ENCODE measurements around the gene CCDC192. TPM values are rescaled to one million over a fixed set of nuclear protein-coding genes. Genes with fewer than 3 reads are reported as not detected.

The CCDC192 gene
- total and polyA plus RNA-seq, 2 donors, result 0.41 TPM; not detected in 1

DNA sequence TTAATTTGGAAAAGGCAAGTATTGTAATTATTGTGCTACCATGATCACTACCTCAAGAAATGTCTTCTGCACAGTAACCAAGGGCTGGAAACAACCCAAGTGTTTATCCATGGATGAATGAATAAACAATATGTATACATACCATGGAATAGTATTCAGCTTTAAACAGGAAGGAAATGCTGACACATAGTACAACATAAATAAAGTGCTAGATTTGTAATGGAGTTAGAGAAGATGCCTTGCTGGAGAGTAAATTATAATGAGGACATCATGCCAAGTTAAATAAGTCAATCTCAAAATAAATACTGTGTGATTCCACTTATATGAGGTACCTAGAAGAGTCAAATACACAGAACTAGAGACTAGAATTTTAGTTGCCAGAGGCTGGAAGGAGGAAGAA is 160.0 kb downstream of the CCDC192 start:
- H3K27ac ChIP-seq (ENCODE audit: low read depth), result no peak overlapping the region
- H3K4me3 ChIP-seq (ENCODE audit: low read depth, low read length), result no peak overlapping the region
- H3K36me3 ChIP-seq (ENCODE audit: insufficient read depth), result no peaks in the 10 kb centered on the region
- H3K4me1 ChIP-seq (ENCODE audit: insufficient read depth), result no peaks in the 10 kb centered on the region
- no peak for DNase-seq (ENCODE audit: extremely low spot score)

DNA sequence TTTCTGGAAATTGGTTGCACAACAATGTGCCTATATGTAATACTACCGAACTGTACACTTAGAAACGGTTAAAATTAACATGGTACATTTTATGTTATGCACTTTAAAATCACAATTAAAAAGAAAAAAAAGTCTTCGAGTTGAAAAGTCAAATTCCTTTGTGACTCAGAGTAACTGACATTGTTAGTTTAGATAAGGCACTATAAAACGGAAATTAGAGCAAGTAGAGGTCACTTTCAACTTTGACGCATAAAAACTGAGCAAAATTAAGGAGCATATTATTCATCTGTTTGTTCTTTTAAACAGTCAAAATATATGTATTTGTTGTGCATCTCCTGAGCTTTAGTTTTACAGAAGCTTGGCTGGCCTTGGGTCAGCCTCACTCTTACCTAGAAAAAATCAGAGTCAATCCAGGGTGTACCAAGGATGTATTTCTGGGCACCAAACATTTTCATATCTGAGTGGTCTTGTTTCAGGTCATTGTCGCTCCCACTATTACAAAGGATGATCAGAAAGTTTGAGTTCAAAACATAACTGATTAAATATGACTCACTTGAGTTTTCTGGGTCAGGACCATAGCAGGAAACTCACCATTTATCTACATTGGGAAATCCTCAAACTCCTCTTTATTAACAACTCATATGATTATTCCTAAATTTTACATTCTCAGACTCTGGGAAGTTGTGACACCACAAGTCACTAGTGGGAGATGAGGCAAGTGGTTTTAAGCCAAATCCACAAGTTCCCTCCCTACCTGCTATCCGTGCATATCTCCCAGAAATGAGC is 160.6 kb downstream of the CCDC192 start:
- Histone ChIP-seq H3K4me1 (ENCODE audit: insufficient read depth) (no peaks in the 10 kb centered on the region), H3K27ac (ENCODE audit: low read depth) (no peak overlapping the region), H3K4me3 (ENCODE audit: low read depth, low read length) (no peak overlapping the region), H3K36me3 (ENCODE audit: insufficient read depth) (no peaks in the 10 kb centered on the region)
- WGBS, result 79% methylated on average over 7 of the region's 7 CpGs
- DNase-seq (ENCODE audit: extremely low spot score), result no peak

DNA sequence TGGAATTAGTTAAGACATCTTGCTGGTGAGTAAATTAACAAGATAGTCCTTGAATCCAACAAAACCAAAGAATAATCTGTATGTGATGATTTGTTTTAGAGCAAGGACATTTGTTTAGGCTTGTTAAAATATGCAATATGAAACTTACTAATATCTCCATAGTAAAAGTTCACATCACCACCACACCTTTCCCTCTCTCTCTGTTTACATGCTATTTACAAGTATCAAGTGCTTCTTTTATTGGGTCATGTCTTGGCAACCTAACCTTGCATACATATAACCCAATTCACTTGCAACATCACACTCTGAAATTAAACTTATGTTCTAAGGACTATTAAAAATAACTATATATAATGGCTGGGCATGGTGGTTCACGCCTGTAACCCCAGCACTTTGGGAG is 161.3 kb downstream of the CCDC192 start:
- no peak overlapping the region for H3K4me3 ChIP-seq (ENCODE audit: low read depth, low read length)
- H3K4me1 ChIP-seq (ENCODE audit: insufficient read depth), result no peaks in the 10 kb centered on the region
- 92% methylated on average over 1 of the region's 1 CpG for WGBS
- no peaks in the 10 kb centered on the region for H3K36me3 ChIP-seq (ENCODE audit: insufficient read depth)
- no peak for DNase-seq (ENCODE audit: extremely low spot score)
- H3K27ac ChIP-seq (ENCODE audit: low read depth), result no peak overlapping the region

DNA sequence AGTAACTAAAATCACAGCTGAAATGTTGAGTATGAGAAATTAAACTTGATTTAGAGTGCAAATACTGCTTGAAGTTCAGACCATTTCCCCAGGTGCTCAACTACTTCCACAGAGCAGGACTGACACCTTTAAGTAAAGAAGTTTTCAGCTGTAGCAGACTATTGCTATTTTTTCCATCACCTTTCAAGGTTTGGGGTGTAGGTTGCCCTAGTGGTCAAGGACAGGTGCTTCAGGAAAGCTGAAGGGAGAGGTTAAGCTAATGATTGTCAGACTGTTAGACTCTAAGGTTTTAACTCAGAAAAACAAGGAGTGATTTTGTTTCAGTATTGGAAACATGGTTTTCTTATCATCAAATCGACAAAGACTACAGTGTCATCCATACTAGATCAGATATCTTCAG is 162.1 kb downstream of the CCDC192 start:
- Histone ChIP-seq H3K36me3 (ENCODE audit: insufficient read depth) (no peaks in the 10 kb centered on the region), H3K4me3 (ENCODE audit: low read depth, low read length) (no peak overlapping the region), H3K4me1 (ENCODE audit: insufficient read depth) (no peaks in the 10 kb centered on the region), H3K27ac (ENCODE audit: low read depth) (no peak overlapping the region)
- WGBS, result 86% methylated on average over 1 of the region's 1 CpG
- no peak for DNase-seq (ENCODE audit: extremely low spot score)

DNA sequence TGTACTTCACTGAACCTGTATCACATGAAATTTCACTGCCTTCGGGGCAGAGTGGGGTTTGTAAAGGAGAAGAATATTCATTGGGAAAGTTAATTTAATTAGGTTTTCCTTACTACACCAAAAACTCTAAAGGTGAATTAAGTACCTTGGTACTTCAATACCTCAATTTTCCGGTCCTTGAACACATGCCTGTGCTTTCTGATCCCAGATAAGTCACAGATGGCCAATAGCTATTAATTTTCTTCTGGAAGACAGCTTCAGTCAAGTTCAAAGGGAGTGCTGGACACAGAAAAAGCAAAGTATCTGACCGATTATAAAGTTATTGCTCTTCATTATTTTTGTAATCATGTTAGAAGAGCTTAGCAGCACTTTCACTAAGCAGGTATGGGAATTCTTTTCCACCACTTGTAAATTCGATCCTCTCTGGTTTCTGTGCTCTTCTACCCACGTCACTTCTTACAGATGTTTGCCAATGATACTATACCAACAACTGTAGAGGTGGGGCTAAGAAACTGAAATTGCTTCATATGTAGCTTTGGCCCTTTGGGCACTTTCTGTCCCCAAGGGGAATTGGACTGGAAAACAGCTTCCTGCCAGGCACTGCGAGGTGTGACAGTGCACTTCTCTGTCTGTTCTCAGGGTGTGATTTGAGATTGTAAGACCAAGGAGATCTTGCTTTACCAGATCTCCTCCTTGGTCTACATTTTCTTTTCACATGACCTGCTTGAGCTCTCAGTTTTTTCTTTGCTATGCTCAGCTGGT is 164.0 kb downstream of the CCDC192 start:
- no peaks in the 10 kb centered on the region for H3K4me1 ChIP-seq (ENCODE audit: insufficient read depth)
- WGBS, result 79% methylated on average over 6 of the region's 6 CpGs
- H3K36me3 ChIP-seq (ENCODE audit: insufficient read depth), result no peaks in the 10 kb centered on the region
- no peak overlapping the region for H3K27ac ChIP-seq (ENCODE audit: low read depth)
- DNase-seq (ENCODE audit: extremely low spot score), result no peak
- H3K4me3 ChIP-seq (ENCODE audit: low read depth, low read length), result no peak overlapping the region

DNA sequence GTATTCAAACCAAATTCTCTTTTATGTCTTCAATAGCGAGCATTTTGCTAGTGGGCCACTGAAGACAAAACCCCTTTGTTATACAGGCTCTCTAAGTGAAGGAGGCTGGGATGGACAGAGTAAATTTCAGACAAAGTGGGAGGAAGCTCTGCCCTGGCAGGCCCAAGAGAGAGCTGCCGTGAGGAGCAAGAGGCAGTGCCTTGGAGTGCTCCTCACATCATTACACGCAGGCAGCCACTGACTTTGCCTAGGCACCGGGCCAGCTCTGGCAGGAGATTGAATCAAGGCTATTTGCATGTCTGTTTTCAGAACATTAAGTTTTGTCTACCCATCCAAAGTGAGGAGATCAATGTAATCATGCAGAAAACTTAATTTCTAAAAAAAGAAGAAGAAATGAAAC is 167.7 kb downstream of the CCDC192 start:
- WGBS, result 42% methylated on average over 4 of the region's 4 CpGs
- Histone ChIP-seq H3K4me3 (ENCODE audit: low read depth, low read length) (no peak overlapping the region), H3K4me1 (ENCODE audit: insufficient read depth) (no peaks in the 10 kb centered on the region), H3K27ac (ENCODE audit: low read depth) (no peak overlapping the region), H3K36me3 (ENCODE audit: insufficient read depth) (no peaks in the 10 kb centered on the region)
- no peak for DNase-seq (ENCODE audit: extremely low spot score)

DNA sequence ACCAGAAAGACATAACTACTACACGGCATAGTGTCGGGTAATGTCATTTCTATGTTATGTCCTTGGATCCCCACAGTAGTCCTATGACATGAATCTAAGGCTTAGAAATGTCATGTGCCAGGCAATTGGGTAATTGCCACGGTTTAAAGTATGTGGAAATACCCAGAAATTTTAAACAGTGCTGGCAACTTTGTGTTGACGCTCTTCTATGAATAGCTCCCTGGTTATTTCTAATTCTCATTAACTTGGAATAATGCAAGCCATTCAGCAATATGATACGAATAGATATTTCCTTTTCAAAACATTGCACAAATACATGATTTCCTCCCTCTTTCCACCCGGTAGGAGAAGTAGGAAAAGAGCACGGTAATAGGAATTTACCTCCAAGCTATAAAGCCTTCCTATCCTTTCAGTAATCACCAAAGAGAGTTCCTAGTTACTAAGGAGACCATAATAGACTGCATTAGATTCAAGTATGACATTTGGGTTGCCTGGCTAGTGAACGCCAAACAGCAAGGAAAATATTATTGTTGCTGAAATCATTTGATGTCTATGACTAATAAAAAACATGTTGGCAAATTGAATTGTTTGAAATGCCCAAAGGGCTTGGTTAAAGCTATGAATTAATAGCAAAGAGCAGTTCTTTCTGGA is 168.4 kb downstream of the CCDC192 start:
- H3K27ac ChIP-seq (ENCODE audit: low read depth), result no peak overlapping the region
- no peaks in the 10 kb centered on the region for H3K4me1 ChIP-seq (ENCODE audit: insufficient read depth)
- H3K36me3 ChIP-seq (ENCODE audit: insufficient read depth), result no peaks in the 10 kb centered on the region
- no peak overlapping the region for H3K4me3 ChIP-seq (ENCODE audit: low read depth, low read length)
- WGBS, result 70% methylated on average over 8 of the region's 8 CpGs
- no peak for DNase-seq (ENCODE audit: extremely low spot score)

DNA sequence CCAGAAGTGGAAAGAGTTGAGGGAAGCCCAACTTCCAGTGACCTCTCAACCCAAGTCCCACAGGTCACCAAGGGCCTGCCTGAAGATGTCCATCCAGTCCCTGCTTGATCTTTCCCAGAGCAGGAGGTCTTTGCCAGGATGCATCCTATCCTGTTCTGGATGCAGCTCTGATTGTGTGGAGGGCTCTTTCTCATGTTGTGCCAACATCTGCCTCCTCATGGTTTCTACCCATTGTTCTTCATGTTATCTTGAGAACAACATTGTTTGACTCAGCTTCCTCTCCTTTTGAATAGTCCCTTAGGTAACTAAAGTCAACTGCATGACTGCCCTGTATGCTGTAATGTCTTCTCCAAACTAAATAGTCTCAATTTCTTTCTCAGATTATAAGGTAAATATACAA is 169.3 kb downstream of the CCDC192 start:
- no peaks in the 10 kb centered on the region for H3K4me1 ChIP-seq (ENCODE audit: insufficient read depth)
- H3K36me3 ChIP-seq (ENCODE audit: insufficient read depth), result no peaks in the 10 kb centered on the region
- no peak overlapping the region for H3K27ac ChIP-seq (ENCODE audit: low read depth)
- no peak overlapping the region for H3K4me3 ChIP-seq (ENCODE audit: low read depth, low read length)
- no peak for DNase-seq (ENCODE audit: extremely low spot score)

DNA sequence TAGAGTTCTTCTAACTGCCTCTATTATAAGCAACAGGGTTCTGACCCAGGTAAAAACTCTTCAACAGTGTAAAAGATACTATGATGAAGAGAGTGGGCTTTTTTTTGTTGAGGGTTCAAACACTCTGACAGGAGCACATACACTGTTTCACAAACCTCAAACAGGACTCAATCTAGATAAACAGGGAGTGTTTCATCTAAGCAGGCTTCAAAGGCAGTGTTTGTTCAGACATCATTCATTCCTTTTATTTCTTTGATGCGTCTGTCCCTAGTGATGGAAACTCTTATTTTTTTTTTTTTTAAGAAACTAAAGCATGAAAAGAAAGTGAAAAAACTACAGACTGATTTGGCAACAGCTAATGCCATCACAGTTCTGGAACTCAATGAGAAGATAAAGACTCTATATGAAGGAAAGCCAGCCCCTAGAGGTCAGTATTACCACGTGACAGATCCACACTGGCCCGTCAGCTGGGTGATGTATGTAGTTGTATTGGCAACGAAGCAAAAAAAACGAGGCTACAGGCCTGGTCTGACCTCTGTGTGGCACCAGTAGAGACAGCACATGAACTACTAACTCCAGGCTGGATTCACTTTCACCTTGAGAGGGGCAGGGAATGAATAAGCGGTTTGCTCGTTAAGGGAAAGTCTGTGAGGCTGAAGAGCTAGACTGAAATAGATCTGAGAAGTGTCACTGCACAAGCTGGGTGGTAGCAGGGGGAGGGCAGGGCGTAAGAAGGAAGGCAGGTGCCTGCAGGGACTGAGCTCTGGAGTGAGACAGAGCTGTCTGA is 172.2 kb downstream of the CCDC192 start:
- 25% methylated on average over 8 of the region's 8 CpGs for WGBS
- no peaks in the 10 kb centered on the region for H3K4me1 ChIP-seq (ENCODE audit: insufficient read depth)
- no peak for DNase-seq (ENCODE audit: extremely low spot score)
- no peak overlapping the region for H3K4me3 ChIP-seq (ENCODE audit: low read depth, low read length)
- H3K27ac ChIP-seq (ENCODE audit: low read depth), result no peak overlapping the region
- no peaks in the 10 kb centered on the region for H3K36me3 ChIP-seq (ENCODE audit: insufficient read depth)

DNA sequence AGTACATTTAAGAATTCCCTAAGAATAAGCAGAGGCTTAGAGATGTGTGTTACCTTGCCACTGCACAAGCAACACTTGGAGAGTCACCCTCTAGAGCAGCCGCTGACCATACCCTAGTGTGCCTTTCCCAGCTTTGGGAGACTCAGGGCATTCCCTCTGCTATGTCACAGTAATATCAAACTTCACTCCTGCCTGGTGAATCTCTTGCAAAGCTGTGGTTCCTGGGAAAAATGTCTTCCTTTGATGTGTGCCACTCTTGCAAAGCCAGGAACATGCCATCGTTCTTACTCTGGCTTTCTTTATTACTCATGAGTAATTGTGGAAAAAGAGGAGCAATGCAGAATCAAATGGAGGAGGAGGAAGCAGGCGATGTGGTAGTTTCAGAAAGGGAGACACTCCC is 173.2 kb downstream of the CCDC192 start:
- no peaks in the 10 kb centered on the region for H3K36me3 ChIP-seq (ENCODE audit: insufficient read depth)
- WGBS, result 89% methylated on average over 3 of the region's 3 CpGs
- no peak for DNase-seq (ENCODE audit: extremely low spot score)
- no peak overlapping the region for H3K27ac ChIP-seq (ENCODE audit: low read depth)
- no peak overlapping the region for H3K4me3 ChIP-seq (ENCODE audit: low read depth, low read length)
- no peaks in the 10 kb centered on the region for H3K4me1 ChIP-seq (ENCODE audit: insufficient read depth)

DNA sequence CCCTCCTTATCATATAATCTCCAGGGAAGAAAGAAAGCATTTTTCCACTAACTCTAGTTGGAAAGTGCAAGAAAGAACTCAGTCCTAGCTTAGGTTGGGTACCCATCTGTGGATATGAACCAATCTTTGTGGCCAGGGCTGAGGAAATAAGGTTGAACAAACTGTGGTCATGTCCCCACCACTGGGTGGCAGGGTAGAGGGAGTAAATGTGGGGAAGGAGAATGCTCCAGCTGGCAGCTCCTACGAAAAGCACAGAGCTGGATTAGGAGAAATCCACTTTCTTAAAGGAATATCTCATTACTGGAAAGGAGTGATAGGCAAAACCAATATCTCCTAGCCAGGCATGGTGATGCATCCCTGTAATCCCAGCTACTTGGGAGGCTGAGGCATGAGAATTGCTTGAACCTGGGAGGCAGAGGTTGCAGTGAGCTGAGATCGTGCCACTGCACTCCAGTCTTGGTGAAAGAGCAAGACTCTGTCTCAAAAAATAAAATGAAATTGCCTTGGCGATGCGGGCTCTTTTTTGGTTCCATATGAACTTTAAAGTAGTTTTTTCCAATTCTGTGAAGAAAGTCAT is 175.1 kb downstream of the CCDC192 start:
- 77% methylated on average over 4 of the region's 4 CpGs for WGBS
- H3K4me1 ChIP-seq (ENCODE audit: insufficient read depth), result no peaks in the 10 kb centered on the region

DNA sequence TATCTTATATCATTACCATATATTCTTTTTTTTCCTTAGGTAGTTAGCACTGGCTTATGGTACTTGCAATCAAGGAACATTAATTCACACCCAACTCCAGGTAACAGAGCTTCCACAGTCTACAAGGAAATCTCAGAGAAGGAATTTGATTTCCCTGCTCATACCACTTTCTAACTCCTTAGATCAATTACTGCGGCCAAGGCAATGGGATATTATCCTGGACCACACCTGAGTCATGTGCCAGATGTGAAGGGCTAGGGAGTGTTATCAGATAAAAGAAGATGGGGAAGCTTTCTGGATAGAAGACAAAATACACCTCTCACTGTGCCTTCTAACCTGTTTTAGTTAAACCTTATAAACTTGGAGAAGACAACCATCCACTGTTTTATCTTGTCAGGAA is 181.2 kb downstream of the CCDC192 start:
- H3K4me1 ChIP-seq (ENCODE audit: insufficient read depth), result no peaks in the 10 kb centered on the region
- no peak overlapping the region for H3K27ac ChIP-seq (ENCODE audit: low read depth)
- 93% methylated on average over 1 of the region's 1 CpG for WGBS
- no peak overlapping the region for H3K4me3 ChIP-seq (ENCODE audit: low read depth, low read length)
- DNase-seq (ENCODE audit: extremely low spot score), result no peak
- no peaks in the 10 kb centered on the region for H3K36me3 ChIP-seq (ENCODE audit: insufficient read depth)

More for the DNA sequence above, 175.1 kb downstream of the CCDC192 start:
- no peak for DNase-seq (ENCODE audit: extremely low spot score)
- Histone ChIP-seq H3K36me3 (ENCODE audit: insufficient read depth) (no peaks in the 10 kb centered on the region), H3K4me3 (ENCODE audit: low read depth, low read length) (no peak overlapping the region), H3K27ac (ENCODE audit: low read depth) (no peak overlapping the region)

DNA sequence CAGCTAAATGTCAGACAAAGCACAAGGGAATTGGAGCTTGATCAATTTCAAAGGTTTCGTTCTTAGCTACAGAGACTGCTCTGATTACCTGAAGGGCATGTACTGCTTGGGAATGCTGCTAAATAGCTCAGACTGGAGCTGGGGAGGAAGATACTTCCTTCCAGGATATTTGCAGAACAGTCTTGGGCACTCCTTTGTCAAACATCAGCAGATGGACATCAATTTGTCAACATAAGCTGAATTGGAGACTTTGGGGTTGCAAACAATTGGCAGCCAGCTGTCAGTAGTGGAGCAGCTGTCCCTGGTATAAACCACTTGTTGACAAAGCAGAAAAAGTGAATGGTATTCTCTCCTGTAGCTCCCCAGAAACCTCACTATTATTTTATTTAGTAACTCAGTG is 182.0 kb downstream of the CCDC192 start:
- Histone ChIP-seq H3K4me1 (ENCODE audit: insufficient read depth) (no peaks in the 10 kb centered on the region), H3K4me3 (ENCODE audit: low read depth, low read length) (no peak overlapping the region), H3K36me3 (ENCODE audit: insufficient read depth) (no peaks in the 10 kb centered on the region), H3K27ac (ENCODE audit: low read depth) (no peak overlapping the region)
- WGBS, result 81% methylated on average over 1 of the region's 1 CpG
- no peak for DNase-seq (ENCODE audit: extremely low spot score)
